Lower leg skin (tissue), 4 donors: ENCODE results near the gene GSTP1. TPM values are rescaled to one million over a fixed set of nuclear protein-coding genes. Genes with fewer than 3 reads are reported as not detected.
"Not testable (repeated sequence)": the region's sequence is repeated elsewhere in the genome, so short reads cannot be mapped to it uniquely, and the experiment has no call there.

ENCODE experiments used
- DNase-seq, 2 donors: peaks; one replicate each; pipeline ENCODE4 v3.0.0-alpha.2; 2019; ENCODE audit warnings: low spot score in 2 of 2
- H3K4me3 ChIP-seq: fragments of 200-600 bp; sonication (generic); 2 replicates; pipeline ENCODE4 v1.5.1; 2017; ENCODE audit warnings: mild to moderate bottlenecking, low read depth; ENCODE audit not compliant: poor library complexity, severe bottlenecking
- CTCF ChIP-seq, 3 donors: fragments of 450-650 bp; IDR thresholded peaks; one replicate each; pipeline ENCODE4 v1.5.1; 2016; ENCODE audit warnings: antibody characterized with exemption in 3 of 3, mild to moderate bottlenecking in 3 of 3, moderate library complexity in 2 of 3
- POLR2A ChIP-seq, 2 donors: fragments of 450-650 bp; IDR thresholded peaks; one replicate each; pipeline ENCODE4 v1.6.1; 2016 to 2017; ENCODE audit warnings: antibody characterized with exemption in 2 of 2, mild to moderate bottlenecking in 1 of 2, moderate library complexity in 1 of 2
- WGBS, 2 donors: methylation state at CpG; one replicate each; pipeline ENCODE4 v1.1.5; 2018; 5-methylcytosine and 5-hydroxymethylcytosine counted together
- intact Hi-C: fragments of 100-400 bp; cut with DNase I; formaldehyde crosslinking; loops from one replicate; pipeline ENCODE4 v1.15.0; 2023; ENCODE audit warnings: low total_unique reads
- total RNA-seq, 4 donors: library from RNA; depleted of rRNA; stranded (reverse); fragments of >200 nt; gene quantifications; one replicate each; pipeline ENCODE4 v1.1.0, GENCODE V29; 2016

The GSTP1 gene
- total RNA-seq, 4 donors from 2014 or later = 1,126 to 2,386 (median 2,019) TPM

- DNase-seq = no peak
- no peak overlapping the region for H3K4me3 ChIP-seq
- 77 to 78% methylated on average over 7 of the region's 7 CpGs for WGBS, 2 donors
- TF ChIP-seq CTCF (IDR thresholded peaks at IDR 0.05) (no peak), POLR2A (IDR thresholded peaks at IDR 0.05) (no peak)
- intact Hi-C loops = no loop called here
These were observed 33.8 kb downstream of the GSTP1 start for GRCh38 chr11:67617243-67617953.

- intact Hi-C loops, H3K4me3 ChIP-seq: not testable (repeated sequence)
- peak in 1 of 2 donors; percentile 75 for DNase-seq
- 89 to 94% methylated on average over 22 to 40 of the region's 40 CpGs for WGBS, 2 donors
These were observed 35.5 kb downstream of the GSTP1 start for GRCh38 chr11:67618901-67619659.

DNA sequence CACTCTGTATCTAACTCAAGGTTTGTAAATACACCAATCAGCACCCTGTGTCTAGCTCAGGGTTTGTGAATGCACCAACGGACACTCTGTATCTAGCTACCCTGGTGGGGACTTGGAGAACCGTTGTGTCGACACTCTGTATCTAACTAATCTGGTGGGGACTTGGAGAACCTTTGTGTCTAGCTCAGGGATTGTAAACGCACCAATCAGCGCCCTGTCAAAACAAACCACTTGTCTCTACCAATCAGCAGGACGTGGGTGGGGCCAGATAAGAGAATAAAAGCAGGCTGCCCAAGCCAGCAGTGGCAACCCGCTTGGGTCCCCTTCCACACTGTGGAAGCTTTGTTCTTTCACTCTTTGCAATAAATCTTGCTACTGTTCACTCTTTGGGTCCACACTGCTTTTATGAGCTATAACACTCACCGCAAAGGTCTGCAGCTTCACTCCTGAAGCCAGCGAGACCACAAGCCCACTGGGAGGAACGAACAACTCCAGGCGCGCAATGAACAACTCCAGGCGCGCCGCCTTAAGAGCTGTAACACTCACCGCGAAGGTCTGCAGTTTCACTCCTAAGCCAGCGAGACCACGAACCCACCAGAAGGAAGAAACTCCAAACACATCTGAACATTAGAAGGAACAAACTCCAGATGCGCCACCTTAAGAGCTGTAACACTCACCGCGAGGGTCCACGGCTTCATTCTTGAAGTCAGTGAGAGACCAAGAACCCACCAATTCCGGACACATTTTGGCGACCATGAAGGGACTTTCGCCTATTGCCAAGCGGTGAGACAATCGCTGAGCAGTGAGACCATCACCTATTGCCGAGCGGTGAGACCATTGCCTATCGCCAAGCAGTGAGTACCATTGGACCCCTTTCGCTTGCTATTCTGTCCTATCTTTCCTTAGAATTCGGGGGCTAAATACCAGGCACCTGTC, 36.3 kb downstream of the GSTP1 start:
- WGBS, 2 donors = 88 to 94% methylated on average over 33 of the region's 33 CpGs
- DNase-seq = peak in 1 of 2 donors; percentile 75
- intact Hi-C loops, H3K4me3 ChIP-seq: not testable (repeated sequence)

- DNase-seq = peak in 1 of 2 donors; percentile 68
- 83 to 85% methylated on average over 13 of the region's 13 CpGs for WGBS, 2 donors
- H3K4me3 ChIP-seq, intact Hi-C loops: not testable (repeated sequence)
These were observed 37.0 kb downstream of the GSTP1 start for GRCh38 chr11:67620621-67621020.

DNA sequence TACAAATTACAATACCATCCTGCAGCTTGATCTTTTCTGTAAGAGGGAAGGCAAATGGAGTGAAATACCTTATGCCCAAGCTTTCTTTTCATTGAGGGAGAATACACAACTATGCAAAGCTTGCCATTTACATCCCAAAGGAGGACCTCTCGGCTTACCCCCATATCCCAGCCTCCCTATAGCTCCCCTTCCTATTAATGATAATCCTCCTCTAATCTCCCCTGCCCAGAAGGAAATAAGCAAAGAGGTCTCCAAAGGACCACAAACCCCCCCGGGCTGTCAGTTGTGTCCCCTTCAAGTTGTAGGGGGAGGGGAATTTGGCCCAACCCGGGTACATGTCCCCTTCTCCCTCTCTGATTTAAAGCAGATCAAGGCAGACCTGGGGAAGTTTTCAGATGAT, 38.3 kb downstream of the GSTP1 start:
- intact Hi-C loops, DNase-seq, H3K4me3 ChIP-seq: not testable (repeated sequence)
- 60 to 75% methylated on average over 3 of the region's 3 CpGs for WGBS, 2 donors

- H3K4me3 ChIP-seq, DNase-seq, intact Hi-C loops: not testable (repeated sequence)
- WGBS, 2 donors = 68 to 69% methylated on average over 7 of the region's 7 CpGs
These were observed 39.3 kb downstream of the GSTP1 start for GRCh38 chr11:67622905-67623304.

DNA sequence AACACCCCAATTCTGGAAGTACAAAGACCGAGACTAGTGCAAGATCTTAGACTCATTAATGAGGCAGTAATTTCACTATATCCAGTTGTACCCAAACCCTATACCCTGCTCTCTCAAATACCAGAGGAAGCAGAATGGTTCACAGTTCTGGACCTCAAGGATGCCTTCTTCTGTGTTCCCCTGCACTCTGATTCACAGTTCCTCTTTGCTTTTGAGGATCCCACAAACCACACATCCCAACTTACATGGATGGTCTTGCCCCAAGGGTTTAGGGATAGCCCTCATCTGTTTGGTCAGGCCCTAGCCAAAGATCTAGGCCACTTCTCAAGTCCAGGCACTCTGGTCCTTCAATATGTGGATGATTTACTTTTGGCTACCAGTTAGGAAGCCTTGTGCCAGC, 40.2 kb downstream of the GSTP1 start:
- H3K4me3 ChIP-seq, intact Hi-C loops, DNase-seq: not testable (repeated sequence)
- WGBS, 2 donors = 90 to 100% methylated on average over 1 of the region's 1 CpG

- H3K4me3 ChIP-seq, DNase-seq, intact Hi-C loops: not testable (repeated sequence)
- WGBS, 2 donors = 86 to 89% methylated on average over 10 of the region's 10 CpGs
These were observed 42.7 kb downstream of the GSTP1 start for GRCh38 chr11:67626131-67626833.

DNA sequence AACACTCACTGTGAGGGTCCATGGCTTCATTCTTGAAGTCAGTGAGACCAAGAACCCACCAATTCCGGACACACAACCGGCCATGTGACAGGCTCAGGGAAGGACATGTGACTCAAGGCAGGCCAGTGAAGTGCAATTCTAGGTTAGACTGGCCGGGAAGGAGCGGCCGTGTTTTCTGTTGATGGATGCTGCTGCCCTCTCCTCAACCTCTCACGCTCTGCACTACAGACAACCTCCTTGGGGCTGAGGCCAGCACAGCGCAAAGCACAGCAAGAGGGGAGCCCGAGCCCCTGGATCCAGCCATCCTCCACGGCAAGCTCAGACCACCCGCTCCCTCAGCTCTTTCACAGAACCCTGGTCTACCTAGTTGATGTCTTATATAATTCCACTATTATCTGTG, 43.4 kb downstream of the GSTP1 start:
- intact Hi-C loops = no loop called here
- WGBS, 2 donors = 89 to 92% methylated on average over 10 of the region's 10 CpGs
- DNase-seq = no peak
- no peak overlapping the region for H3K4me3 ChIP-seq
- TF ChIP-seq CTCF (IDR thresholded peaks at IDR 0.05) (no peak), POLR2A (IDR thresholded peaks at IDR 0.05) (no peak)
